Loucy (cell line): ENCODE results near the gene HEPACAM.

ENCODE experiments used
- H2AFZ ChIP-seq: fragments of 200-600 bp; sonication (generic); 2 replicates; pipeline ENCODE4 v1.6.0; 2016; ENCODE audit warnings: antibody characterized with exemption, mild to moderate bottlenecking, low read length, moderate library complexity
- H3F3A ChIP-seq: fragments of 200-600 bp; 2 replicates; pipeline ENCODE4 v1.6.0; 2016; ENCODE audit warnings: antibody characterized with exemption, low read depth, mild to moderate bottlenecking
- H3K27me3 ChIP-seq: fragments of 200-600 bp; sonication (generic); 2 replicates; pipeline ENCODE4 v1.6.1; 2014; ENCODE audit warnings: low read length, mild to moderate bottlenecking; ENCODE audit not compliant: insufficient read depth, poor library complexity, severe bottlenecking
- H3K36me3 ChIP-seq: fragments of 200-600 bp; sonication (generic); 2 replicates; pipeline ENCODE4 v1.6.1; 2016; ENCODE audit warnings: low read length; ENCODE audit not compliant: insufficient read depth
- H3K4me1 ChIP-seq: fragments of 200-600 bp; sonication (generic); 2 replicates; pipeline ENCODE4 v1.5.1; 2014; ENCODE audit warnings: low read length, mild to moderate bottlenecking; ENCODE audit not compliant: insufficient read depth, poor library complexity, severe bottlenecking
- H3K4me2 ChIP-seq: fragments of 200-600 bp; sonication (generic); 2 replicates; pipeline ENCODE4 v1.6.0; 2014; ENCODE audit warnings: antibody characterized with exemption, low read length, low read depth, mild to moderate bottlenecking; ENCODE audit not compliant: poor library complexity, severe bottlenecking
- H3K4me3 ChIP-seq: fragments of 200-600 bp; sonication (generic); 2 replicates; pipeline ENCODE4 v1.5.1; 2014; ENCODE audit warnings: low read length, mild to moderate bottlenecking, mixed read lengths; ENCODE audit not compliant: poor library complexity, severe bottlenecking
- H3K79me2 ChIP-seq: fragments of 200-600 bp; sonication (generic); 2 replicates; pipeline ENCODE4 v1.6.1; 2014; ENCODE audit warnings: low read length; ENCODE audit not compliant: insufficient read depth
- H3K9ac ChIP-seq: fragments of 200-600 bp; sonication (generic); 2 replicates; pipeline ENCODE4 v1.6.0; 2014; ENCODE audit warnings: mild to moderate bottlenecking, low read depth, low read length, moderate library complexity; ENCODE audit not compliant: poor library complexity, severe bottlenecking
- H3K9me2 ChIP-seq: fragments of 200-600 bp; sonication (generic); replicated peaks from 2 replicates; pipeline ENCODE4 v1.6.1; 2016; ENCODE audit warnings: low read depth, low read length, mixed read lengths
- H3K9me3 ChIP-seq: fragments of 200-600 bp; sonication (generic); 2 replicates; pipeline ENCODE4 v1.6.1; 2014; ENCODE audit warnings: mild to moderate bottlenecking, antibody characterized with exemption, low read length, low read depth; ENCODE audit not compliant: insufficient read depth
- H4K20me1 ChIP-seq: fragments of 200-600 bp; sonication (generic); 2 replicates; pipeline ENCODE4 v1.6.0; 2014; ENCODE audit warnings: antibody characterized with exemption, low read length, mild to moderate bottlenecking; ENCODE audit not compliant: insufficient read depth, poor library complexity, severe bottlenecking
- EZH2phosphoT487 ChIP-seq: fragments of 200-600 bp; IDR thresholded peaks from 2 replicates; pipeline ENCODE4 v1.6.1; 2018; ENCODE audit warnings: antibody characterized with exemption, mild to moderate bottlenecking, moderate library complexity, borderline replicate concordance
- TF ChIP-seq, protein P1 (sequence below): fragments of 200-600 bp; sonication (generic); conservative IDR thresholded peaks from 2 replicates; pipeline ENCODE4 v1.5.1; 2014; ENCODE audit warnings: mild to moderate bottlenecking, antibody characterized with exemption, low read length

The HEPACAM gene

DNA sequence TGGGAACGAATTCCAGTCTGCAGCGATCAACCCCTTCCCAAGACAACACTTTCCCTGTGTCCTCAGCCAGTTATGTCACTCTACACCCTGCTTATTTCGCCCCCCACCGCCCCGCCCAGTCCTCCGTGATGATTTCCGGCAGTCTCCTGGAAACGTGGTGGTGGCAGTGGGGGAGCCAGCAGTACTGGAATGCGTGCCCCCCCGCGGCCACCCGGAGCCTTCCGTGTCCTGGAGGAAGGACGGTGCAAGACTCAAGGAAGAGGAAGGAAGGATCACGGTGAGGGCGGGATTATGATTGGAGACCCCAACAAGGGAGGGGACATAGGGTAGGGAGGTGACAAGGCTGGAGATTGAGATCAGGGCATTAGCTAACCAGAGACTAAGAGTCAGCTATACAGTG, 66.5 kb downstream of the HEPACAM start:
- no peak overlapping the region for H2AFZ ChIP-seq
- no peak overlapping the region for H3K4me2 ChIP-seq
- H3K4me3 ChIP-seq: no peak overlapping the region
- no peaks in the 10 kb centered on the region for H3F3A ChIP-seq
- H3K9me3 ChIP-seq: no peaks in the 10 kb centered on the region
- no peaks in the 10 kb centered on the region for H3K36me3 ChIP-seq
- TF ChIP-seq, protein P1, sequence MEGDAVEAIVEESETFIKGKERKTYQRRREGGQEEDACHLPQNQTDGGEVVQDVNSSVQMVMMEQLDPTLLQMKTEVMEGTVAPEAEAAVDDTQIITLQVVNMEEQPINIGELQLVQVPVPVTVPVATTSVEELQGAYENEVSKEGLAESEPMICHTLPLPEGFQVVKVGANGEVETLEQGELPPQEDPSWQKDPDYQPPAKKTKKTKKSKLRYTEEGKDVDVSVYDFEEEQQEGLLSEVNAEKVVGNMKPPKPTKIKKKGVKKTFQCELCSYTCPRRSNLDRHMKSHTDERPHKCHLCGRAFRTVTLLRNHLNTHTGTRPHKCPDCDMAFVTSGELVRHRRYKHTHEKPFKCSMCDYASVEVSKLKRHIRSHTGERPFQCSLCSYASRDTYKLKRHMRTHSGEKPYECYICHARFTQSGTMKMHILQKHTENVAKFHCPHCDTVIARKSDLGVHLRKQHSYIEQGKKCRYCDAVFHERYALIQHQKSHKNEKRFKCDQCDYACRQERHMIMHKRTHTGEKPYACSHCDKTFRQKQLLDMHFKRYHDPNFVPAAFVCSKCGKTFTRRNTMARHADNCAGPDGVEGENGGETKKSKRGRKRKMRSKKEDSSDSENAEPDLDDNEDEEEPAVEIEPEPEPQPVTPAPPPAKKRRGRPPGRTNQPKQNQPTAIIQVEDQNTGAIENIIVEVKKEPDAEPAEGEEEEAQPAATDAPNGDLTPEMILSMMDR: no peak
- no peak for TF ChIP-seq EZH2phosphoT487
- H3K9me2 ChIP-seq: no peaks in the 10 kb centered on the region
- H3K9ac ChIP-seq: no peak overlapping the region
- no peaks in the 10 kb centered on the region for H4K20me1 ChIP-seq
- peaks cover 6% of the 10 kb centered on the region for H3K4me1 ChIP-seq
- no peaks in the 10 kb centered on the region for H3K79me2 ChIP-seq
- no peaks in the 10 kb centered on the region for H3K27me3 ChIP-seq
